ENCODE results near the gene CDC42EP2. TPM values are rescaled to one million over a fixed set of nuclear protein-coding genes. Genes with fewer than 3 reads are reported as not detected.

CDC42EP2 gene, protein sequence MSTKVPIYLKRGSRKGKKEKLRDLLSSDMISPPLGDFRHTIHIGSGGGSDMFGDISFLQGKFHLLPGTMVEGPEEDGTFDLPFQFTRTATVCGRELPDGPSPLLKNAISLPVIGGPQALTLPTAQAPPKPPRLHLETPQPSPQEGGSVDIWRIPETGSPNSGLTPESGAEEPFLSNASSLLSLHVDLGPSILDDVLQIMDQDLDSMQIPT
- total RNA-seq (2022; extraction: Qiagen RNA extraction), result 13.2 to 20.7 TPM (median 16.6 TPM) in 5 replicates

DNA sequence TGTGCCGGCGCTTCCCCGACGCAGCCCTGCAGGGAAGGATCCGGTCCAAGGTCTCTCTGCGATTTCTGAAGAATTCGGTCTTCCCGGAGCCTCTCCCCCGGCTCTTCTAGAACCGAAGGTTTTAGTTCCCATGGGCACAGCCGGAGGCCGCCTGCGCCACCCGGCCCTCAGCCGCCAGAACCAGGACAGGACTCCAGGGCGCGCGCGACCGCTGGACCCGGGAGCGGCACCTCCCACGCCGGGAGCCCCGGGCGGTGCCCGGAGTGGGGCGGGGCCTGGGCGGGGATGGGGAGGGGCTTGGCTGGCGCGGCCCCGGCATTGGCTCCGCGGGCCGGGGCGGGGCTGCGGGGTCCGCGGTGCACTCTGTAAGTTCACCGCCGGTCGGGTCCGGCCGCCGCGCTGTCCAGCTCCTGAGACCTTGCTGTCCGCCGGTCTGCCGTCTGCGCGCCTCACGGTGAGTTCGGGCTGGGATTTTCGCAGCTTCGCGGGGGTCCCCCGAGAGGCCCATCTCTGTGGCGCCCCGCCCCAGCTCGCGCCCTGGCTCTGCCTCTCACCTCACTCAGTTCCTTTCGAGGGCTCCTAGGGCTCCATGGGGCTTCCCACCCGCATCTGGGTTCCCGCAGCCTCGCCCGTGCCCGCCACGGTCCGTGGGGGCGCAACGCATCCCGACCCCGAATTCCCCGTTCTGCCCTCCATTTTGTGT lies at the start of gene CDC42EP2:
Gene CDC42EP2, plus strand, starts transcription at position 366 of the 703 bp plus-strand sequence. CDS start 6,033 bp downstream, outside the sequence.

DNA sequence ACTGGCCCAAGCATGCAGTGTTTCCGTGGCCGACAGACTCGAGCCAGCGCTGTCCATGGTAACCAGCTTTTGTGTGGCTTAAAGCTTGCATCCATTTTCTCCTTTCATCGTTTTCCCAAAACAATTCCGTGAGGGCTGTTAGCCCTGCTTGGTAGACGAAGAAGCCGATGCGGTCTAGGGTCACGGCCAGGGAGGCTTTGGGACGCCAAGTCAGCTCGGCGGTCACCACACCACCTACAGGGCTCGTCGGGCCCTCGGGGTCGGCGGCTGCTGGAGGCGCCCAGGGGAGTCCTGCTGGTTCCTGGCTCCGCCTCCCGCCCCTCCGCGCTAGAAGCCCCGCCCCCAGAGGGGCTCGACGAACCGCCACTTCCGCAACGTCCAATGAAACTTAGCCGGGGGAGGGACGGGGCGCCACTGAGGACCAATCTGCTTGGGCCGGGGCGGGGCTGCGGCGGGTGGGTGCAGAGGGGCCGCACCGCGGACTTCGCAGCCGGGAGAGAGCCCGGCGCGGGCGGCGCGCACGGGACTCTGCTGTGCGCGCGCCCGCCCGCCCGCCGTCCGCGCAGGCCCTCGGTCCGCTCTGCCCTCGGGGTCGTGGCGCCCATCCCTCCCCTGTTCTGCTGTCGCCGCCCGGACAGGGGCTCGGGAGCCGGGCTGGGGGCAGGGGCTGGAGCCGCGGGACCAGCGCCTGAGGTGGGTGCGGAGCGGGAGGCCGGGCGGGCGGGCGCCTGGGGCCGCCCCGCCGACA lies 39.8 kb downstream of the CDC42EP2 start, which contains the start of gene TIGD3:
Gene TIGD3, plus strand, starts transcription at position 487 of the 748 bp plus-strand sequence. CDS start 1,058 bp downstream, outside the sequence.

Other genes starting within 250 kb of the CDC42EP2 start
- 68.3 to 74.3 TPM (median 72.1 TPM) in 5 replicates for gene CDCA5, start 230.8 kb upstream of the CDC42EP2 start, total RNA-seq (2022; extraction: Qiagen RNA extraction)
- 31.9 to 34.7 TPM (median 34.4 TPM) in 5 replicates for gene ZFPL1, start 230.6 kb upstream of the CDC42EP2 start, total RNA-seq (2022; extraction: Qiagen RNA extraction)
- 47.3 to 73.3 TPM (median 54.8 TPM) in 5 replicates for gene VPS51, start 218.7 kb upstream of the CDC42EP2 start, total RNA-seq (2022; extraction: Qiagen RNA extraction)
- gene TM7SF2, start 203.0 kb upstream of the CDC42EP2 start, total RNA-seq (2022; extraction: Qiagen RNA extraction), result 4.6 to 7.5 TPM (median 5.6 TPM) in 5 replicates
- gene ZNHIT2, start 197.2 kb upstream of the CDC42EP2 start, total RNA-seq (2022; extraction: Qiagen RNA extraction), result 13.2 to 22.8 TPM (median 20.4 TPM) in 5 replicates
- gene FAU, start 192.7 kb upstream of the CDC42EP2 start, total RNA-seq (2022; extraction: Qiagen RNA extraction), result 745 to 1,060 TPM (median 973 TPM) in 5 replicates
- 69.7 to 79.5 TPM (median 73.4 TPM) in 5 replicates for gene MRPL49, start 192.5 kb upstream of the CDC42EP2 start, total RNA-seq (2022; extraction: Qiagen RNA extraction)
- 32.6 to 42.1 TPM (median 39.6 TPM) in 5 replicates for gene SYVN1, start 180.3 kb upstream of the CDC42EP2 start, total RNA-seq (2022; extraction: Qiagen RNA extraction)
- gene SPDYC, start 144.6 kb upstream of the CDC42EP2 start, total RNA-seq (2022; extraction: Qiagen RNA extraction), result not detected in 5 replicates
- 104 to 118 TPM (median 113 TPM) in 5 replicates for gene CAPN1, start 132.9 kb upstream of the CDC42EP2 start, total RNA-seq (2022; extraction: Qiagen RNA extraction)
- 12.1 to 15.0 TPM (median 13.8 TPM) in 5 replicates for gene POLA2, start 52.9 kb upstream of the CDC42EP2 start, total RNA-seq (2022; extraction: Qiagen RNA extraction)
- 39.6 to 48.3 TPM (median 41.6 TPM) in 5 replicates for gene DPF2, start 19.0 kb downstream of the CDC42EP2 start, total RNA-seq (2022; extraction: Qiagen RNA extraction)
- 0.76 to 1.4 TPM (median 0.90 TPM) in 5 replicates for gene TIGD3, start 39.9 kb downstream of the CDC42EP2 start, total RNA-seq (2022; extraction: Qiagen RNA extraction)
- gene SLC25A45, start 67.8 kb downstream of the CDC42EP2 start, total RNA-seq (2022; extraction: Qiagen RNA extraction), result 13.4 to 14.8 TPM (median 14.2 TPM) in 5 replicates
- gene FRMD8, start 71.8 kb downstream of the CDC42EP2 start, total RNA-seq (2022; extraction: Qiagen RNA extraction), result 50.4 to 58.2 TPM (median 55.8 TPM) in 5 replicates
- gene NEAT1, start 107.9 kb downstream of the CDC42EP2 start, total RNA-seq (2022; extraction: Qiagen RNA extraction), result 129 to 220 TPM (median 203 TPM) in 5 replicates
- 48.1 to 87.2 TPM (median 67.9 TPM) in 5 replicates for gene MALAT1, start 184.2 kb downstream of the CDC42EP2 start, total RNA-seq (2022; extraction: Qiagen RNA extraction)
- gene SCYL1, start 210.2 kb downstream of the CDC42EP2 start, total RNA-seq (2022; extraction: Qiagen RNA extraction), result 50.9 to 60.4 TPM (median 56.0 TPM) in 5 replicates
- gene LTBP3, start 243.5 kb downstream of the CDC42EP2 start, total RNA-seq (2022; extraction: Qiagen RNA extraction), result 83.4 to 114 TPM (median 105 TPM) in 5 replicates

Data from A549 treated with Hydrocortisone at 1 μM for 4 hours (cell line).